Measurements from ENCODE around the gene PGGT1B.

The PGGT1B gene

GRCh38 chr5:115262321-115263077 is at the start of gene PGGT1B:
Gene PGGT1B (minus strand): TSS chr5:115262877. CDS start chr5:115262851, 26 bp downstream.
- TF ChIP-seq, protein P1, sequence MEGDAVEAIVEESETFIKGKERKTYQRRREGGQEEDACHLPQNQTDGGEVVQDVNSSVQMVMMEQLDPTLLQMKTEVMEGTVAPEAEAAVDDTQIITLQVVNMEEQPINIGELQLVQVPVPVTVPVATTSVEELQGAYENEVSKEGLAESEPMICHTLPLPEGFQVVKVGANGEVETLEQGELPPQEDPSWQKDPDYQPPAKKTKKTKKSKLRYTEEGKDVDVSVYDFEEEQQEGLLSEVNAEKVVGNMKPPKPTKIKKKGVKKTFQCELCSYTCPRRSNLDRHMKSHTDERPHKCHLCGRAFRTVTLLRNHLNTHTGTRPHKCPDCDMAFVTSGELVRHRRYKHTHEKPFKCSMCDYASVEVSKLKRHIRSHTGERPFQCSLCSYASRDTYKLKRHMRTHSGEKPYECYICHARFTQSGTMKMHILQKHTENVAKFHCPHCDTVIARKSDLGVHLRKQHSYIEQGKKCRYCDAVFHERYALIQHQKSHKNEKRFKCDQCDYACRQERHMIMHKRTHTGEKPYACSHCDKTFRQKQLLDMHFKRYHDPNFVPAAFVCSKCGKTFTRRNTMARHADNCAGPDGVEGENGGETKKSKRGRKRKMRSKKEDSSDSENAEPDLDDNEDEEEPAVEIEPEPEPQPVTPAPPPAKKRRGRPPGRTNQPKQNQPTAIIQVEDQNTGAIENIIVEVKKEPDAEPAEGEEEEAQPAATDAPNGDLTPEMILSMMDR (IDR thresholded peaks at IDR 0.05; ENCODE audit: extremely low read depth, insufficient read depth, missing control alignments), result no peak
- in situ Hi-C loops (cut with MboI; ENCODE audit: low pct_unique_long_range_greater_than_20kb, low sequenced_read_pairs, unreplicated experiment), result no loop called here
- DNase-seq (ENCODE audit: low spot score), result peak; percentile 80

GRCh38 chr5:115309751-115310370 is 47.2 kb upstream of the PGGT1B start:
- TF ChIP-seq, protein P1 (IDR thresholded peaks at IDR 0.05; ENCODE audit: extremely low read depth, insufficient read depth, missing control alignments), result peak; percentile 55
- in situ Hi-C loops (cut with MboI; ENCODE audit: low pct_unique_long_range_greater_than_20kb, low sequenced_read_pairs, unreplicated experiment), result loop anchor here (10.0 to 25.0 kb wide), 2 partner anchors 525 to 752 kb away; no protein-coding TSS in a partner anchor
- no peak for DNase-seq (ENCODE audit: low spot score)

GRCh38 chr5:115308815-115309214 is 46.1 kb upstream of the PGGT1B start:
- in situ Hi-C loops (cut with MboI; ENCODE audit: low pct_unique_long_range_greater_than_20kb, low sequenced_read_pairs, unreplicated experiment), result loop anchor here (25.0 kb wide), 1 partner anchor 753 kb away; no protein-coding TSS in a partner anchor
- TF ChIP-seq, protein P1 (IDR thresholded peaks at IDR 0.05; ENCODE audit: extremely low read depth, insufficient read depth, missing control alignments), result no peak
- DNase-seq (ENCODE audit: low spot score), result no peak

DNA sequence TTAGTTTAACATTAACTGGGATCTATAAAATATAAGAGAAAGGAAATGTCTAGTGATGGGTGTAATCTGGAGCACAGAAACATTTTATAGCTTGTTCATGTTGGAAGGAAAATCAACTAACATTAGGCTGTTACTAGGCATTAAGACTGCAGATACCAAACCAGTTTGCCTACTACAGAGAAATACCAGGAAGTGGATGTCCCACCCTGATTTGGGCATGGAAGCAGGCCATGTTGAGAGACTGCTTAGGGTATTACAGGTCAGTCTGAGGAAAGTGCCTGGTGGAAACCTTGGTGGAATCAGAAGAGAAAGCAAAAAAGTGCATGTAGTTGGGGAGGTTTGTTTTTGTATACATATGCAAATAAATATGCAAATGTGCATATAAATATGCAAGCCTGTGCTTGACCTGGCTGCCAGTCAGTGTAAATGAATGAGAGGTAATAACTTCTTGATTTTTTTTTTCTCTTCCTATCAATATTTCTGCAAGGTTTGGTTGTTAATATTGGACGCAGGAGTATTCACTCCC is 43.4 kb upstream of the PGGT1B start:
- no peak for DNase-seq (ENCODE audit: low spot score)
- TF ChIP-seq, protein P1 (IDR thresholded peaks at IDR 0.05; ENCODE audit: extremely low read depth, insufficient read depth, missing control alignments), result no peak
- in situ Hi-C loops (cut with MboI; ENCODE audit: low pct_unique_long_range_greater_than_20kb, low sequenced_read_pairs, unreplicated experiment), result loop anchor here (25.0 kb wide), 1 partner anchor 756 kb away; no protein-coding TSS in a partner anchor

DNA sequence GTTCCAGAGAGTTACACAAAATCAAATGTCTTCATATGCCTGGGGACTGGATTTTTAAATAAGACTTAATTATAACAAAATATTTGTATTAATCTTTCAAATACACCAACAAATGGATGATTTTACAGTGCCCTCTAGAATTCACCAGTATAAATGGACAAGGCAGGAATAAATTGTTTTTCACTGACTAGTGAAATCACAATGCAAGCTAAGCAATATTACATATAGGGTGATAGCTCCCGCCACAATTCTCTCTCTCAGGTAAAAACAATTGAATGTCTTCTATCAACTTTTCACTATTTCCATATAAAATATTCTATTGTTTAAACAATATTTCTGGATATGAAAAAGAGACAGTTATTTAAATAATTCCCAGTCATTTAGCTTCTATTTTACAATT is 41.8 kb upstream of the PGGT1B start:
- no peak for DNase-seq (ENCODE audit: low spot score)
- in situ Hi-C loops (cut with MboI; ENCODE audit: low pct_unique_long_range_greater_than_20kb, low sequenced_read_pairs, unreplicated experiment), result loop anchor here (25.0 kb wide), 1 partner anchor 758 kb away; no protein-coding TSS in a partner anchor
- TF ChIP-seq, protein P1 (IDR thresholded peaks at IDR 0.05; ENCODE audit: extremely low read depth, insufficient read depth, missing control alignments), result no peak

- TF ChIP-seq, protein P1 (IDR thresholded peaks at IDR 0.05; ENCODE audit: extremely low read depth, insufficient read depth, missing control alignments), result no peak
- DNase-seq (ENCODE audit: low spot score), result no peak
- in situ Hi-C loops (cut with MboI; ENCODE audit: low pct_unique_long_range_greater_than_20kb, low sequenced_read_pairs, unreplicated experiment), result no loop called here
Measured at GRCh38 chr5:115298811-115299210, 36.1 kb upstream of the PGGT1B start.

All from GM13977 (cell line).